HG02840 (cell line): ENCODE measurements around the gene JAGN1.
A peak's percentile ranks its signal among the peaks of the same experiment; 100 is the strongest.
"Not testable (repeated sequence)": the region's sequence is repeated elsewhere in the genome, so short reads cannot be mapped to it uniquely, and the experiment has no call there.

Experiments
- ATAC-seq: cut with Tn5 transposase; IDR thresholded peaks from one replicate; pipeline ENCODE4 v1.9.1; 2021; ENCODE audit warnings: mild to moderate bottlenecking, moderate library complexity, moderate number of reproducible peaks; ENCODE audit not compliant: unreplicated experiment, low FRiP score

JAGN1 gene

GRCh38 chr3:9915254-9916141 lies 25.1 kb downstream of the JAGN1 start:
- no peak for ATAC-seq

GRCh38 chr3:9916346-9916733 lies 25.9 kb downstream of the JAGN1 start:
- no peak for ATAC-seq

GRCh38 chr3:9916734-9917680 lies 26.6 kb downstream of the JAGN1 start, which contains the start of gene IL17RC:
Gene IL17RC (plus strand): TSS chr3:9917098. CDS start chr3:9917316, 218 bp downstream.
- no peak for ATAC-seq

GRCh38 chr3:9917820-9918219 lies 27.4 kb downstream of the JAGN1 start:
- no peak for ATAC-seq

GRCh38 chr3:9918261-9919038 lies 28.0 kb downstream of the JAGN1 start:
- ATAC-seq = no peak

- ATAC-seq = no peak
These were observed 37.7 kb downstream of the JAGN1 start for GRCh38 chr3:9928158-9928557.

- no peak for ATAC-seq
These were observed 40.5 kb downstream of the JAGN1 start for GRCh38 chr3:9930804-9931418.

- no peak for ATAC-seq
These were observed 42.1 kb downstream of the JAGN1 start for GRCh38 chr3:9932535-9932842.

GRCh38 chr3:9932843-9933560 lies 42.6 kb downstream of the JAGN1 start:
- ATAC-seq = peak; percentile 49

- peak; percentile 91 for ATAC-seq
These were observed 43.3 kb downstream of the JAGN1 start, which contains the start of gene CRELD1 for GRCh38 chr3:9933561-9934234. Gene CRELD1 (plus strand): TSS chr3:9933834. CDS start chr3:9934439, 605 bp downstream.

GRCh38 chr3:9934235-9934621 lies 43.8 kb downstream of the JAGN1 start:
- ATAC-seq = no peak

- ATAC-seq = no peak
These were observed 44.6 kb downstream of the JAGN1 start for GRCh38 chr3:9934993-9935392.

- no peak for ATAC-seq
These were observed 45.6 kb downstream of the JAGN1 start for GRCh38 chr3:9935966-9936510.

GRCh38 chr3:9937486-9938238 lies 47.3 kb downstream of the JAGN1 start:
- no peak for ATAC-seq

- no peak for ATAC-seq
These were observed 48.6 kb downstream of the JAGN1 start for GRCh38 chr3:9938966-9939365.

GRCh38 chr3:9939906-9940305 lies 49.5 kb downstream of the JAGN1 start:
- not testable (repeated sequence) for ATAC-seq

- ATAC-seq = no peak
These were observed 50.3 kb downstream of the JAGN1 start for GRCh38 chr3:9940746-9941145.

GRCh38 chr3:9942164-9942563 lies 51.8 kb downstream of the JAGN1 start:
- no peak for ATAC-seq
